Activated CD8-positive, alpha-beta memory T cell treated with anti-CD3 and anti-CD28 coated beads, Interleukin-2, amount 50 U/mL, for 24 hours (primary cell): Measurements from ENCODE around the gene CIDEB.

Source experiments
- DNase-seq: peaks from one replicate; pipeline ENCODE4 v3.0.0-alpha.2; 2020; ENCODE audit errors: extremely low read depth

The CIDEB gene

DNA sequence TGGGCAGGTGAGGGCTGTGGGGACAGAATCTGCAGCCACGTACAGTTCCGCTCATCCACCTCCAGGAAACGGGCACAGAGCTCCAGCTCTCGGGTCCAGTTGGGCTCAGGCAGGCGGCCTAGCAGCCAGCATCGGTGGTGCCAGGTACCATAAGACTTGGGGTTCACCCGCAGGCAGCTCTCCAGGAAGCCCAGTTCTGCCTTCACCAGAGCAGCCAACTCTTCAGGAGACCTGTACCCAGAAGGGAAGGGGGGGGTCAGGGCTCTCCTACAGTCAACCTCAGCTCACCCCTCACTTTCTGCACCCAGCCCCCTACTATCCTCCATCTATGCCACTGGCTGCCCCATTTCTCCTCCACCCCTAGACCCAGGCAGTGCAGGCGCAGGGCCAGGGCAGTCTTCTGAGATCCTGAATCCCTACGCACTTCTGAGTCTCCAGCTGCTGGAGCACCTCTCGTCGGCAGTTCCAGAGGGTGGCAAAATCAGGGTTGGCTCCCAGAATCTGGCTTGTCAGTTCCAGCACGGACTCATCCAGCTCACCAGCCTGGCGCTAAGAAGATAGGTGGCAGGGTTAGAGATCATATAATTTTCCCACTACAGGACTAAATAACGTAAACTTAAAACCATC, 37.8 kb downstream of the CIDEB start:
- DNase-seq: no peak

DNA sequence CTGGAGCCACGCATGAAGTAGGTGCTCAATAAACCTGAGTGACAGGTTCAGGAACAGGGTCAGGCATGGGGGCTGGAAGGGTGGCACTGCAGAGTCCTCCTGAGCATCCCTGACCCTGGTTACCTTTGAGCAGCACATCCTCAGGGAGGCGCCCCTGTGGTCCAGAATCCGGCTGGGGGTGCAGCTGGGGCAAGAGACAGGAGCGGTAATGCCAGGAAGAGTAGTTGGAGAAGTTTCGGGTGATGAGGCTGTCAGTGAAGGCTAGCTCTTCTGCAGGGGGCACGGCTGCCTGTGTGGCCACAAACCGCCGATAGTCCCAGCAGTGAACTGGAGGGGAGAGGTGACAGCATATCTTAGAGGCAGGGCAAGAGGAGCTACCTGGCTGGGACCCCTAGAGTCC, 38.4 kb downstream of the CIDEB start:
- no peak for DNase-seq

DNA sequence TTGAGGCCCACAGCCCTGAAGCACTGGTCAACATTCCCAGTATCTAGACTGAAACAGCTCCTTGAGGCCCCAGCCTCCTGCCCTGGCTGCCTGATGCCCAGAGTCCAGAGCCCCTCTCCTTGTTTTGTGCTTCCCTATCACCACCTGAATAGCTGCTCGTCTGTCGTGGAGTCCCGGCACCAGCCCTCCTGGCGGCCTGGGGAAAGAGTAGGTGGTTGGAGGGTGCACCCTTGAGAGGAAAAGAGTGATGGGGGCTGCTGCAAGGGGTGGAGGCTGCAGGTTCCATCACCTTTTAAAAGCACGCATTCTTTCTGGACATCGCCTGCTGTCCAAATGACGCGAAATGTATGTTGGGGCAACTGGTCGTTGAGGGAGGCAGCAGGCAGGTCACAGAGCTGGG, 39.6 kb downstream of the CIDEB start:
- no peak for DNase-seq

DNA sequence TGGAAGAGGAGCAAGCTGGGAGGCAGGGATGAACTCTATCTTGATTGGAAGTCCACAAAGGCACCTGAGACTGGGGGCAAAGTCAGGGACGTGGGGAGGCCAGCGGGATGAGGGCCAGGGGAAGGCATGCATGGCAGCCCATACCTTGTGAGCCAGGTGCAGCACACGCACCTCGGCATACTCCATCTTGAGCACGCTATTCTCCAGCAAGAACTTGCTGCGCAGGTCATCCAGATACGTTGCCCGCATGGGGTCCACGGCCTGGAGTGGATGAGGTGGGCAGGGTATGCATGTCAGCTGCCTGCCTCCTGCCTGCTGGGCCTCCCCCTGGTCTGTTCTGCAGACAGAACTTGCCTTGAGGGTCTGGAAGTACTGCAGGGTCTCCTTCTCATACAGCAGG, 40.3 kb downstream of the CIDEB start:
- no peak for DNase-seq

DNA sequence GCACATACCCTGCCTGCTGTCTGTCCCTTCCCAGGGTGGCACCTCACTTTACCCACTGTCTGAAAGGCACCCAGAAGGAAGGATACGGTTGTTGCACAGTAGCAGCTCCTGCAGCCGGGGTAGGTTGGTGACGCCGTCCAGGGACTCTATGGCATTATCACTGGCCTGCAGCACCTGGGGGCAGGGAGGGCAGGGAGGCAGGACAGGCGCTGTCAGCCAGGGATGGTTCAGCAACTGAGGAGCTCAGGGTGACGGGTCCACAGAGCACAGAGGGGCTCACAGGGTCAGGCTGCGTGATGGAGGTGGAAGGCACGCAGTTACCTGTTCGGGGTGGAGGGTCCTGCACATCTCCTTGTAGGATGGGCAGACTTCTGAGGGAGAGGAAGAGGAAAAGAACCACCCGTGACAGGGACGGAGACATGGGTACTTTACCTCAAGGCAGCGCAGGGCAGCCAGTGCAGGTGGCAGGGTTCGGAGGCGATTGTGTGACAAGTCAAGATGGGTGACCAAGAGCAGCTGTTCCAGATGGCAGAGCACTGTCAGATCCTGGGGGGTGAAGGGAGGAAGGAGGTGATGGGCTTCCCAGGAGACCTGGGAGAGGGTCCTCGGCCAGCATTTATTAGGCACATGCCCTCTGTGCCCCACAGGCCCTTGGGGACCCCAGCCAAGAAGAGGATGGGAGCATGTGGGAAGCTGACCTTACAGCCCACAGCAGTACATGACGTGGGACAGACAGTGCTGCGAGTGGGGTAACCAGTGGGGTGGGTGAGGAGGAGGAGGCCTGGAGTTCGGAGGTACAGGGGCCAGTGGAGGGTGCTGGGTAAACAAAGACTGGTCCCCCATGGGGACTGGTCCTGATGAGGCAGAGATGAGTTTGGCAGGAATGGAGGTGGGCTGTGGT, 41.2 kb downstream of the CIDEB start:
- DNase-seq: no peak

DNA sequence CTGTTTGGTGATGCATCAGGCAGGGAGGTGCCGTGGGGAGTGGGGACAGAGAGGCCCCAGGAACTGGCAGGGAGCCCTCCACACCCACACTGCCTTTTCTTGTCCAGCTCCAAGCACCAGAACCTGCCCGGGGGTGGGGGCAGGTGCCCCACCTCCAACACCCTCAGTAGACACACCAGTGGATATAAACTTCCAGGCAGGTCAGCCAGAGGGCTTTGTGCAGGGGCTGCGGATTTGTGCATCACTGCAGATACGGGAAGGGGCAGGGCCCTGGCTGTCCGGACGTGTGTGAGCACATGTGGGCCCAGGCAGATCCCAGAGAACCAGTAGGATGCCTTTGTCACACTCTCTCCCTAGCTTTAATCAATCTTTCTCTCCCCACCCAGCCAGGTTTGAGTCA, 43.5 kb downstream of the CIDEB start:
- DNase-seq: no peak

DNA sequence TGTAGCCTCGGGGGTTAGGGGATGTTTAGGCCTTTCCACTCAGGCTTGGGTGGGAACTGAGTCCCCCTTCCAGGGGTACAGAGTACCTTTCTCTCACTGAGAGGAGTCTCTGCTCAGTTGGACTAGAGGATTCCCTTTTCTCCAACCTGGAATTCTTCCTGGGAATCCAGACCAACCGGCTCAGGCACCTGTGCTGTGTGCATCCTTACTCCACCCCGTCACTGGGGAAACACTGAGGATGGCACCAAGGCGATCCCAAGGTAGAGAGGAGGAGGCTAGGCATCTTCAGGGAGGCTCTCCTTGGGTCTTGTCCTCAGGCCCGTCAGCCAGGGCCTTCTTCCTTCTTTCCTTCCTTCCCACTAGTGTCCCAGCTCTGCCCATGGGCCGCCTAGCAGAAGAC, 43.9 kb downstream of the CIDEB start:
- no peak for DNase-seq

DNA sequence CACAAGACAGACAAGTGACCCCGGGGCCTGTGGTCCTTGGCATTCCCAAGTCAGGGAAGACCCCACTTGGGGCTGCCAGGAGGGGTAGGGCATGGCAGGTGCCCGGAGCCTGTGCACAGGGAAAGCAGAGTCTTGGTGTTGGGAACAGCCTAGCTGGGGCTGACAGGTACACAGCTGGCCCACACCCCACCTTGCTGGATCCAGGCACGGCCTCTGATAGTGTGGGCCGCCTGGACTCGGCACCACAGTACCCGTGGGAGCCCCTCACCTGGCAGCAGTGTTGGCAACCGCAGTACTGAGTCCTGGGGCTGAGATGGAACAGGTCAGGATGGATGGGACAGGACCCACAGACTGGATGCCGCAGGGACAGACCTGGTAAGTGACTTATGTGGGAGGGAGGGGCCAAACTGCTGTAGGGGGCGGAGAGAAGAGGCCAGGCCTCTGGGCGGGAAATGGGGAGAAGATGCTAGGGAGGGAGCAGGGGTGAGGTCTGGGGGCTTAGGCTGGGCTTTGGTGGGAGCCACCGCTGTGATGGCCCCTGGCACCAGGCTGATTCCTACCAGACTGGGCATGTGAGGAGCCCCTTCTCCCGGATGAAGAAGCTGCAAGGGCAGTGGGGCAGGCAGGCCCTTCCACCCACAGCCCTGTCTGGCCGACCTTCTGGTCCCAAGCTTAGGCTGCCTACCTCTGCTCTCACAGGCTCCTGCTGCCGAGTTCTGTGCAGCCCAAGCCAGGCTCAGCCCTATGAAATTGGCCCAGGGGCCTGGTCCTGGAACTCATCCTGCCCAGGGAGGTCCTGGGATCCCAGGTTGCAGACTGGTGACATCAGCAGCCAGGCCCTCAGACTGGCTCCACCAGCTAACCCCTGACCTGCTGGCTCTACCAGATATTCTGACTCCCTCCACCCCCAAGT, 44.7 kb downstream of the CIDEB start, which contains the start of gene TGM1:
TGM1 (minus strand) TSS at position 357 of the 913 bp plus-strand sequence. CDS start 825 bp downstream, outside the sequence.
- no peak for DNase-seq

DNA sequence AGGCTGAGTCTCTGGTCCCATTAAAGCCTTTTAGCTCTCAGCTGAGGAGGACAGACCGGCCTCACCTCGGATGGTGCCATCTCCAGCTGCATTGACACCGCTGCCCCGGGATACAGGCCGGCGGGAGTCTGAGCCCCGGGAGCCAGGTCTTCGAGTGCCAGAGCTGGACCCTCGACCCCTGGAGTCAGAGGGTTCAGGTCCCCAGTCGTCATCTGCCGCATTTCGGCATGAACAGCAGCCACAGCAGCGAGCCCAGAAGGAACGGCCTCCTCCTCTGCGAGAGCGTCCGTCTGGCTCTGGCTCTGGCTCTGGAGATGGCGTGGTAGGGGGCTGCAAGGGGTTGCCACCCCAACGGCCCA, 45.8 kb downstream of the CIDEB start:
- no peak for DNase-seq

DNA sequence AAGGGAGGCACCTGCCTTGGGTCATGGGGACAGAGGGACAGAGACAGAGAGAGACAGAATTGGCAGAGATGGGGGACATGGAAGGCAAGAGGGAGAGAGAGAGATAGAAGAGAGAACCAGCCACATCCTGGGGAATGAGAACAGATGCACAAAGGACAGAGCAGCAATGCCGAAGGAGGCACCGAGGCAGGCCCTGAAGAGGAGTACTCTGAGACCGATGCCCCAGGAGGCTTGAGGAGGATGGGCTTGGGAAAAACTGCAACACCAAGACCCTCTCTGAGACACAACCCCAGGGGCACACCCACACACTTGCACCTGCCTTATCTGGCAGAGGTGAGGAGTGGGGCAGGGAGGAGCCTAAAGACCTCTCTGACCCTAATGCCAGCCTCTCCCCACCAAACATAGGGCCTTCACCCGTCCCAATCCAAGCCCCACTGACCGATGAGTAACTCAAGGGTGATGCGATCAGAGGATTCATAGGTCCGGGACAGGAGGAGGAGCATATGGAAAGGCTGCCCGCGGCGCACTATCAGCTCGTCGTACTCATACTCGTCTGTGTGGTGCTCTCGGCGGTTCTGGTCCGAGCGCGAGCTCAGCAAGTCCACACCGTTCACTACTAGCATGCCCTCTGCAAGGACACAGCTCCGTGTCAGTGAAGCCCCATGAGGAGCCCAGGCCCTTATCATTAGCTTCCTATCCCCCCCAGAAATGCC, 46.4 kb downstream of the CIDEB start:
- DNase-seq: no peak

DNA sequence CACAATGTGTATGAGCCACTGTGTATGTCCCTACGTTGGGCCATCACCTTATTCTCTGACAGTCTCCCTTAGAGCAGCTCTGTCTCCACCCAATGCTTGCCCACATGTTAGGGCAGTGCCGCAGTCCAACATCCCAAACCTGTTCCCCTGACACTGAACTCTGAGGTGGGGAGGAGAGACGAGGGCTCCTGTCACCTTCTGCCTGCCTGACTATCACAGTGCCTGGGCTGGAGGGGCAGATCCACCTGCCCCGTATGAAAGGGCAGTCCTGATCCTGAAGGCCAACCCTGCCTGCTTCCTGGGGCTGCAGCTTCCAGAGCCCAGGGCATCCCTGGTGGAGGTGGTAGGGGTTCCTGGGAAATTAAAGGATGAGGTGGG, 47.0 kb downstream of the CIDEB start:
- no peak for DNase-seq

DNA sequence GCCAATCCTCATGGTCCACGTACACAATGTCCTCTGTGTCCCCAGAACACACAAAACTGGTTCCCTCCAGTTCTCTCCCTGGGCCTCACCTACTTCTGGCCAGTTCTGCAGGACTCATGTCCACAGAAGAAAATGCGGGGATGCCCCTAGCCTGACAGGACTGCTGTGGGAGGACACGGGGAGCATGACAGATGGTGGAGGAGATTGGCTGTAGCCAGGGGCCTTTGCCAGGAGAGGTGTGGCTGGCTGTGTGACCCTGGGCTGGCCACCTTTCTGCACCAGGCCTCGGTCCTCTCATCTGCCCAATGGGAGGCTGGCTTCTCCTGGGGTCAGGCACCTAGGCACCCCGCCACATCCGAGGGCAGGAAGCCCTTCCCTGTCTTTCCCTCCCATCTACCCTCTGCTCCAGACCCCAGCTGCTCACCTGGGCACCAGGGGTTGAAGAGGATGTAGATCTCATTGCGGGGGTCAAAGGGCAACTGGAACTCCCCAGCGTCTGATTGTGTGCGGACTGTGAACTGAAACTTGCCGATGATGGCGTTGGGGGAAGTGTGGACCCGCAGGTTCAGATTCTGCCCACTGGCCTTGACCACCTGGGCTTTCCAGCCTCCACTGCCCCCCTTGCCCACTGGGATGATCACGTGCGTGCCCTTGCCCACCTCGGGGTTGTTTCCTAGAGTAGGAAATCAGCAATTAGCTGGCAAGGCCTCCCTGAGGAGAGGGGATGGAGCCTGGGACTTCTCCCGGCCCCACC, 47.6 kb downstream of the CIDEB start:
- no peak for DNase-seq

DNA sequence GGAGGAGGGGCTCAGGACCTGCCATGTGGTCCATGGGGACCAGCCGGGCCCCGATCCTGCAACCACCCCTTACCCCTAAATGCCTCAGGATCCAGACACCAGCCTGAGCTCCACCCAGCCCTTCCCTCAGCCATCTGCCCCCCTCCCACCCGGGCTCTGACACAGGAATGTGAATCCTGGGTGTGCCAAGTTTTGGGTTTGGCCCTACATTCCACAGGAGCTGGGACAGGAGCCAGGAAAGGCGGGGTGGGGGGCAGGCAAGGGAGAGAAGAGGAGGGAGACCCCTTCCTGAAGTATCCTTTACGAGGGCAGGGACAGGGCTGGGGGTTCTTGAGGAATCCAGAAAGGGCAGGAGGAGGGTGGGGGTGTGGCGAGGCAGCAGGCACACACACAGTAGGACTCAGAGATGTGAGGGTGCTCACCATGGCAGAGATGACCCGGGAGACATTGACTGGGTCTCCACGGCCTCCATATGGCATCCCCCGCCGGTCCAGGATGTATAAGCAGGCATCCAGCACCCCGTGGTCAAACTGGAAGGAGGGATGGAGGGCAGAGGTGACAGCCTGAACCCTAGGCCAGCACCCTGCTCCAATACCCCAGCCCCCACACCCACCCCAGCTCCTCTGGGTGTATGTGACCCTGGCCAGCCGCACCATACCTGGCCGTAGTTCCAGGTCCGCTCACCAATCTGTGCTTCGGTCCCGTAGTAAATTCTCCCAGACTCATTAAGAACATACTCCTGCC, 48.3 kb downstream of the CIDEB start:
- no peak for DNase-seq

DNA sequence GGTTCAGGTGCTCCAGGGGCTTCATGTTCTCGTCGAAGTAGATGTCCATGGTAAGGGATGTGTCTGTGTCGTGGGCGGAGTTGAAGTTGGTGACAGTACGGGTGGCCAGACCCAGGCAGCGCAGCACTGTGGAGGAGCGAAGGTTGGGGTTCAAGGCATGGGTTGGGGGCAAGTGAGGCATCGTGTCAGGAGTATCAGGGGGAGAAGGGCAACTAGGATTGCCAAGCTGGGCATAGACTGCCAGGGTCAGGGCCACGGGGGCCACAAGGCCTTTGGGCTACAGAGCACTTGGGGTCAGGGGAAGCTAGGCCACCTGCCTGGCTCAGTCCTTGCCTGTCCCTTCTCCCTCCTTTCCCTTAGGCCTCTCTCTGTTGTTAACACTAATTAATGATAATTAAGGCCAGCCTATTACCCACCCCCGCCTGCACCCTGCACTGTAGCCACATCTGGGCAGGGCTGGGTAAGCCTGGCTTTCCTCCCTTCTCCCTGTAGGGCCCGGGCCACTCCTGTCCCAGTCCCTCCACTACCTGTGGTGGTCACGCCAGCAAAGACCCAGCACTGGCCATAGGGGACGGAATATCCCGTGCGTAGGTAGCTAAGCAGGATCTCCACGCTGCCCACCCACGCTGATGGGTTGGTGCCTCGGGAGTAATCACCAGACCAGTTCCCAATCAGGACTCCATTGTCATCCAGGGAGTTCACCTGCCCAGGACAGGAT, 49.1 kb downstream of the CIDEB start:
- DNase-seq: no peak

DNA sequence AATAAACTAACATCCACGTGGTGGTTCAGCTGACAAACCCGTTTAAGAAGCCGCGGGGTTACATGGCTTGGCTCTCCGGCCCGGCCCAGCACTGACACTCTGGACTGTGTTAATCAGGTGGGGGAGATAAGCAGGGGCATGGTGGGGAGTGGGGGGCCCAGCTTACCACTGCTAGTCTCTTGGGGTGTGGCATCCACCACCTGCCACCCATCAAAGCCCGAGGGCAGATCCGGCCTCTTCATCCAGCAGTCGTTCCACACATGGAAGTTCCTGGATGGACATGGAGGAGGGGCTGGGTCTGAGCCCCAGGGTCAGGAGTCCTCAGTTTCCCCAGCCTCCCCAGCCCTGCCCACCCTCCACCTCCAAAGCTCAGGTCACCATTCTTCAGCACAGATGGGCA, 49.7 kb downstream of the CIDEB start:
- no peak for DNase-seq

DNA sequence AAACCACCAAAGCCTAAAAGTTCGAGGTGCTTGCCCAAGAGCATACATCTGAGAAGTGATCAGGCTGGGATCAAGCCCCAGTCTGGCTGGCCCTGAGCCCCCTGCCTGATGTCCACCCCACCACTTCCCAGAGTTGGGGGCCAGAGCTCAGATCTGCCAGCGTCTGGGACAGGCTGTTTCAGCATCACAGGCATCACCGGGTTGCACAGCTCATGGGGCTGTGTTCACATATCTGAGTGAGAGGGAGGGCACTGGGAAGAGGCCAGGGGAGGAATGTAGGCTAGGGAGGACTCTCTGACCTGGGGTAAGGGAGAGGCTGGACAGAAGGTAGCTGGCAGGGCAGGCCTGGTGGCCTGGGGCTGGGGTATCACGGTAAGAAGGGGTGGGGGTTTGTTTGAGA, 50.8 kb downstream of the CIDEB start:
- no peak for DNase-seq

DNA sequence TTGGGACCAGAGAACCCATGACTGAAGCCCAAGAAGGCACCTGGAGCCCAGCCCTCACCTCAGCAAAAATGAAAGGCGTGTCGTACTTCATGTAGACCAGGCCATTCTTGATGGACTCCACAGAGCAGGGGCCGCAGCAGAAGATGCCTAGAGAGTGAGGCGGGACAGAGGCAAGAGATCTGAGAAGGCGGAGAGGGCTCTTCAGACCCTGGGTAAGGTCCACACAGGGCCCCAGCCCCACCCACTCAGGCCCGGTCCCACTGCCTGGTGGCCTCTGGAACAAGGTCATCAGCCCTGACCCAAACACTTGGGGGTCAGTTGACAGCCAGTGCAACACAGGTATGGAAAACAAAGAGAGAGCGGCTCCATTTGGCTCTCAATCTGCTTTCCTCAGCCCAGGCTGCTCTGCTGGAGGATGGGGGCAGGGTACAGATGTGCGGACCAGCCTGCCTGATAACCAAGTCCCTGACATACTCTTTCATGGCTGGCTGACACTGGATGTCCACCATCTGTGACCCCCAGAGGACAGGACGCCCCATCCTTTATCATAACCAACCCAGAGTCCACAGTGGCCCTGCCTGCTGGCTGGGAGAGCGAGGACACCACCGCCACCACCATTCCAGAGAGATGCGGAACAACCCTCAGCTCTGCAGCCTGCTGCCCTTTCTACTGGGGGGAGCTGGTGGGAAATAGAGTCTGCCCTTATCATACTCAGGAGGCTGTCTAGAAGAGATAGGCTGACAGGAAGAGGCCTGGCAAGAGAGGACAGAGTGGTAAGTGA, 51.7 kb downstream of the CIDEB start:
- no peak for DNase-seq

DNA sequence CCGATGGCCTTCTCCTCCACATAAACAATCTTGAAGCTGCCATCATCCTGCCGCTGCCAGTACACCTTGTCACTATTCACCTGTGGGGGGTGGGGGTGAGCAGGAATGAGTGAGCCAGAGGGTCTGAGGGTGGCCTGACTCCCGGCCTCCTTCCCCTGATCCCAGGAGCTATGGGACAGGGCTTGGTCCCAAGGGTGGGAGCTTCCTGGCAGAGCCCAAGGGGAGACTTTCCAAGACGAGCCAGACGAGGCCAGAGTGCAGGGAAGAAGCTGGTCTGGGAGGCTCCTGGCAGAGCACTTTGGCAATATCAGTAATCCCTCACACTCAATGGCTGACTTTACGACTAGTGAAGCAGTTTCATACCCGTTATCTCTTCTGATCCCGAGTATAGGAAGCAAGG, 52.3 kb downstream of the CIDEB start:
- no peak for DNase-seq
